ENCODE data around the gene SEC63.
"Not testable (repeated sequence)": the region's sequence is repeated elsewhere in the genome, so short reads cannot be mapped to it uniquely, and the experiment has no call there.

The SEC63 gene

GRCh38 chr6:107926697-107927544 lies 31.1 kb downstream of the SEC63 start:
- DNase-seq, result not testable (repeated sequence)

GRCh38 chr6:107917451-107918375 lies 40.3 kb downstream of the SEC63 start:
- DNase-seq, result no peak

- not testable (repeated sequence) for DNase-seq
These were observed 41.0 kb downstream of the SEC63 start for GRCh38 chr6:107916961-107917360.

- DNase-seq, result no peak
These were observed 46.3 kb downstream of the SEC63 start for GRCh38 chr6:107911692-107912091.

GRCh38 chr6:107894809-107895396 lies 63.1 kb downstream of the SEC63 start:
- DNase-seq, result no peak

- not testable (repeated sequence) for DNase-seq
These were observed 67.6 kb downstream of the SEC63 start for GRCh38 chr6:107890431-107890830.

GRCh38 chr6:107885950-107886349 lies 72.1 kb downstream of the SEC63 start:
- not testable (repeated sequence) for DNase-seq

GRCh38 chr6:107879941-107880340 lies 78.1 kb downstream of the SEC63 start:
- DNase-seq, result no peak

GRCh38 chr6:107877968-107878367 lies 80.0 kb downstream of the SEC63 start:
- no peak for DNase-seq

GRCh38 chr6:107871976-107872375 lies 86.0 kb downstream of the SEC63 start:
- no peak for DNase-seq

GRCh38 chr6:107871512-107871911 lies 86.5 kb downstream of the SEC63 start:
- DNase-seq, result not testable (repeated sequence)

GRCh38 chr6:107871016-107871415 lies 87.0 kb downstream of the SEC63 start:
- no peak for DNase-seq

- no peak for DNase-seq
These were observed 87.6 kb downstream of the SEC63 start for GRCh38 chr6:107870381-107870780.

GRCh38 chr6:107869871-107870270 lies 88.1 kb downstream of the SEC63 start:
- DNase-seq, result no peak

GRCh38 chr6:107868867-107869611 lies 89.0 kb downstream of the SEC63 start:
- DNase-seq, result no peak

GRCh38 chr6:107867302-107867615 lies 90.7 kb downstream of the SEC63 start:
- DNase-seq, result no peak

- peak; percentile 53 for DNase-seq
These were observed 91.3 kb downstream of the SEC63 start for GRCh38 chr6:107866606-107867301.

GRCh38 chr6:107864226-107865127 lies 93.5 kb downstream of the SEC63 start:
- no peak for DNase-seq

- DNase-seq, result no peak
These were observed 95.6 kb downstream of the SEC63 start for GRCh38 chr6:107862383-107862782.

GRCh38 chr6:107860963-107861362 lies 97.0 kb downstream of the SEC63 start:
- not testable (repeated sequence) for DNase-seq

- not testable (repeated sequence) for DNase-seq
These were observed 97.9 kb downstream of the SEC63 start for GRCh38 chr6:107860144-107860543.
